Measurements from ENCODE around the gene PPFIA2.

- TF ChIP-seq TAF1 (IDR thresholded peaks at IDR 0.05; ENCODE audit: borderline replicate concordance, low read depth, low read length), result no peak
- no peak for TF ChIP-seq POLR2A (IDR thresholded peaks at IDR 0.05; ENCODE audit: low read depth, low read length)
Measured at GRCh38 chr12:81499809-81500208, 259.3 kb downstream of the PPFIA2 start.

Measured in GM12892 (cell line).